Activated naive CD4-positive, alpha-beta T cell treated with Interleukin-2 at 50 U/mL for 16 hours (primary cell): ENCODE data around the gene CSNK1G1.

Experiments
- DNase-seq: peaks from one replicate; pipeline ENCODE4 v3.0.0-alpha.2; 2020

CSNK1G1 gene

DNA sequence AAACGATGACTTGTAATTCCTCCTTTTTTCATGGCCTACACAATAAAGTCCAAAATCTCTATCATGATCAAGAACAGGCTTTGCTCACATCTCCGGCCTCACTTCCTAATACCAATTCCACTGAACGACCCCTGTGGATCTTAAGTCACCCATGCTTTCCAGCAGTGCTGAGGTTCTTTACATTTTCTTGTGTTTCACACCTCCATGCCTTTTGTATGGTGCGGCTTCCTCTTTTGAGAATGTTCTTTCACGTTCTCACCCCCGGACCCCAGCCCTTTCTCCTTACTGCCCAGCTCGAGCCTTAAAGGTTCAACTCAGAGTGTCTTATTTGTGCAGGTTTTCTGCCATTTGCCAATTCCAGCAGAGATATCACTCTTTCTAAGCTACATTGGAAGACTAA is 70.1 kb downstream of the CSNK1G1 start:
- no peak for DNase-seq

DNA sequence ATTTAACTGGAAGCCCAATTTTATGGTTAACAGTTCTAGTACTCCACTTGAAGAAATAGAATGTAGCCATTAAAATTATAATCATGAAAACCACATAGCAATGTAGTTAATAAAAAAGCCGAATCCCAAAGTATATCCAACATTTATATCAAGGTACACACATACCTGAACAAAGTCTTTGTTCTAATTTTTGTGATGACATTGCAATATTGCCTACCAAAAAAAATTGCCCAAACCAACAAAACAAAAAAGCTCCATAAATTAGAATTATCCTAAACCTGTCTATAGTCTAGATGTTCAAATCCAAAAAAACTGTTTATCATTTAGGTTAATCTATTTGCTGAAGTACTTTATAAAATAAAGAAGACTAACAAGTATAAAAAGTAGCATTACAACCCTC is 70.8 kb downstream of the CSNK1G1 start:
- DNase-seq: no peak

DNA sequence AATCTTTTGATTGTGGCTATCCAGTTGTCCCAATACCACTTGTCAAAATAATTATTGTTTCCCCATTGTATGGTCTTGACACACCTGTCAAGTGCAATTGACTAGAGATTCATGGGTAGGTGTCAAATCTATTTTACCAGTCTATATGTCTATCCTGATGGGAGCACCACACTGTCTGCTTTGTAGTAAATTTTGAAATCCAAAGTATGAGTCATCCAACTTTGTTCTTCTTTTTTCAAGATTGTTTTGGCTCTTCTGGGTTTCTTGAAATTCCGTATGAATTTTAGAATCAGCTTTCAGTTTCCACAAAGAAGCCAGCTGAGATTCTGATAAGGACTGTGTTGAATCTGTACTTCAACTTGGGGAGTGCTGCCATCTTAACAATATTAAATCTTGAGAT is 71.9 kb downstream of the CSNK1G1 start:
- no peak for DNase-seq

DNA sequence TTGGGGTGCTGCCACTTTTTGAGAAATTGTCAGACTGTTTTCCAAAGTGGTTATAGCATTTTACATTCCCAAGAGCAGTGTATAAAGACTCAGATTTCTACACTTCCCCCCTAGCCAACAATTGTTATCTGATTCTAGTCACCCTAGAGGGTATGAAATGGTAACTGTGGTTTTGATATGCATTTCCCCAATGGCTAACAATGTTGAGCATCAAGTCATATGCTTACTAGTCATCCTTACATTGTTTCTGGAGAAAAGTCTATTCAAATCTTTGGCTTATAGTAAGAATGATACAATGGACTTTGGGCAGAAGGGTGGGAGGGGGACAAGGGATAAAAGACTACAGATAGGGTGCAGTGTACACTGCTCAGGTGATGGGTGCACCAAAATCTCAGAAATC is 73.3 kb downstream of the CSNK1G1 start:
- no peak for DNase-seq

GRCh38 chr15:64279131-64279530 is 76.8 kb downstream of the CSNK1G1 start:
- DNase-seq: no peak

GRCh38 chr15:64275934-64276333 is 80.0 kb downstream of the CSNK1G1 start:
- DNase-seq: no peak

DNA sequence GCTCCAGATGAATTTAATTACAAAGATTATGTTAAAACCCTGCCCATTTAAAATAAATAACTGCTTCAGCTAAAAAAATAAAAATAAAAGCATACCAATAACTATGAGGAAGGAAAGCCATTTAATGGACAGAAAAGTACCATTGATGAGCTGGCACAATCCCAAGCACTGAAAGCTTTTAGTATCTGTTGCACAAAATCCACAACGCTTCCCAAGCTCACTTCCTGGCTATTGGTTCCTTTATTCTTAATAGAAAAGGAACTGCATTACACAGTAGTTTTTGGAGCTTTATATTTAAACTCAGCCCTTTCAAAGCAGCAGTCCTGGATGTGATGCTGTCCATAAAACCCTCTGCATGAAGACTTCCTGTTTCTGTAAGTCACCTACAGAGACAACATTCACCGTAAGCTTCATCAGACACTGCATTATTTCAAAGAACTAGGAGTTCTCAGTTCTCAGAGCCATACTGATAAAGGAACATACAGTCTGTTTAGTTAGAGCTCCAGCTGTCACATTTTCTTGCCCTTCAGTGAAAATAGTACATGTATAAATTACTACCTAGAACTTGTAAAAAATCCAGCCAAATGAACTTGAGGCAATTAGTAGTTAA is 81.5 kb downstream of the CSNK1G1 start:
- no peak for DNase-seq

- no peak for DNase-seq
Observed at GRCh38 chr15:64267331-64267973, 88.5 kb downstream of the CSNK1G1 start.

DNA sequence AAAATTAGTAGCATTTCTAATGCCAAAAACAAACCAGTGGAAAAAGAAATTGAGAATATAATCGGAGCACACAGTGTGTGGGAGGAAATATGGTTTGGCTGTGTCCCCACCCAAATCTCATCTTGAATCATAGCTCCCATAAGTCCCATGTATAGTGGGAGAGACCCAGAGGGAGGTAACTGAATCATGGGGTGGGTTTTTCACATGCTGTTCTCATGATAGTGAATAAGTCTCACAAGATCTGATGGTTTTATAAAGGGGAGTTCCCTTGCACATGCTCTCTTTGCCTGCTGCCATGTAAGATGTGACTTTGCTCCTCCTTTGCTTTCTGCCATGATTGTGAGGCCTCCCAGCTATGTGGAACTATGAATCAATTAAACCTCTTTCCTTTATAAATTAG is 90.8 kb downstream of the CSNK1G1 start:
- peak; percentile 19 for DNase-seq

- DNase-seq: no peak
Observed at GRCh38 chr15:64264502-64264901, 91.5 kb downstream of the CSNK1G1 start.

- DNase-seq: no peak
Observed at GRCh38 chr15:64263567-64263966, 92.4 kb downstream of the CSNK1G1 start.

DNA sequence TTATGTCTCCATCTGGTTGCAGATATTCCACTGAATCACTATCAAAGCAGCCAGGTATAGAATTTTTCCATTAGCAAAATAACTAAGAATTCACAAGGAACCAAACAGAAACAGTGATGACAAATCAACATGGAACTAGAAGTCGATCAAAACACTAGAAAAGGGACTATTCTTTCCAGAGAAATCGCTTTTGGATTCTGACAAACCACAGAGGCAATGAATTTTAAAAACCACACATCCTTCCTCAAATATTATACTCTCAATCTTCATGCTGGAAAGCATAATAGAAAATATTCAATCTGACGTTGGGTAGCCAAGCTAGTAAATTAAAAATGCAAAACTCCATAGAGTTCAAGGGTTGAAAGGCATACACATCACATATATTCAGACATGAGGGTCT is 99.9 kb downstream of the CSNK1G1 start:
- no peak for DNase-seq

DNA sequence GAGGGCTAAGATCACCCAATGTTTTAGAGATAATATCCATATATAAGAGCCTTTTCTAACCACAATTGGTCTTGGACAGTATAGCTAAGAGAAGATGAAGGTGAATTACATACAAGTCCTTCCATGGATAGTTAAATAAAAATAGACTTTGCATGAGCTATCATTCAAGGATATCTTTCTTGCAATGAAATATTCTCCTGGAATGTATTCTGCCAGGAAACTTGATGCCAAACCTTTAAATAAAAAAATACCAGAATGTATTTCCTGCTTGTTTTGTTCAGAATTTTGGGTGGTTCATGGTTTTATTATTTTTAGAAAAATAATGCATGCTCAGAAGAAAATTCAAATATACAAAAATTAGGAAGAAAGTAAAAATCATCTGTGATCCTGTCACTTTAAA is 104.3 kb downstream of the CSNK1G1 start:
- no peak for DNase-seq

GRCh38 chr15:64251121-64251520 is 104.9 kb downstream of the CSNK1G1 start:
- DNase-seq: peak; percentile 20

DNA sequence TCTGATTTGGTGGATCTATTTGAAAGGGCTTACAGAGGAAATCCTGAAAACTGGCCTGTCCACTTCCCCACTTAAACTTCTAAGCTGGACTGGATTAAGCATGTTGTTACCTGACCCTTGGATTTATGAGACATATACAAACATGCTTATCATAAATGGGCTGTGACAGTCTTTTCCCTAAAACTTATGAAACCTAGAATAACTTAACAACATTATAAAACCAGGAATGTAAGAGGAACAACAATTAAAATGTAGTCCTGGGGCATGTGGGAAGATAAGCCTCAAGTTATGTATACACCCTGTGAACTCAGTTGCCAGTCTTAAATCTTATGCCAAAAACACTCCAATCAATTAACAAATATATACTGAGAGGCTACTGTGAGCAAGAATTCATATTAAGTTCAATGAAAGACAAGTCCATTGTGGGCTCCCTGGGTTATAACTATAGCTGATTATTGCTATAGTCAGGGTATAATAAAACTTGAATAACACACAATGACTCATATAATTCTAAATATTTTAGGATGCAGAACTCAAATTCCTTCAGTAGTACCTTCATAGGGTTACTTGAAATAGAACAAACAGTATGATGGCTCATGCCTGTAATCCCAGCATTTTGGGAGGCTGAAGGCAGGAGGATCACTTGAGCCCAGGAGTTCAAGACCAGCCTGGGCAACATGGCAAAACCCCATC is 105.9 kb downstream of the CSNK1G1 start:
- DNase-seq: no peak

GRCh38 chr15:64249406-64249805 is 106.6 kb downstream of the CSNK1G1 start:
- DNase-seq: no peak

- DNase-seq: peak; percentile 24
Observed at GRCh38 chr15:64247906-64248541, 107.9 kb downstream of the CSNK1G1 start.

GRCh38 chr15:64247535-64247905 is 108.5 kb downstream of the CSNK1G1 start:
- DNase-seq: no peak

GRCh38 chr15:64246364-64247189 is 109.4 kb downstream of the CSNK1G1 start:
- peak; percentile 64 for DNase-seq

DNA sequence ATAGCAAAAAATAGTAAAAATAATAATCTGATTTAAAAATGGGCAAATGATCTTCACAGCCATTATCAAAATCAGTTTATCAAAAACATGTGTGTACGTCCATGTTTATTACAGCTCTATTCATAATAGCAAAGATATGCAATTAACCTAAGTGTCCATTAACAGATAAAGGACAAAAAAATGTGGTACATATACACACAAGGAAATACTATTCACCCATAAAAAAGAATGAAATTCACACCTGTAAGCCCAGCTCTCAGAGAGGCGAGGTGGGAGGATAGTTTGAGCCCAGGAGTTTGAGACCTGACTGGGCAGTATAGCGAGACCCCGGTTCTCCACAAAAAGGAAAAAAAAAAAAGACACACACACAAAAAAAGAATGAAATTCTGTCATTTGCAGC is 110.6 kb downstream of the CSNK1G1 start:
- DNase-seq: no peak

- DNase-seq: no peak
Observed at GRCh38 chr15:64237677-64238076, 118.3 kb downstream of the CSNK1G1 start.

- DNase-seq: no peak
Observed at GRCh38 chr15:64236156-64236894, 119.6 kb downstream of the CSNK1G1 start.
